Adrenal gland (tissue), 12 donors: ENCODE results near the gene RTN4. TPM values are rescaled to one million over a fixed set of nuclear protein-coding genes. Genes with fewer than 3 reads are reported as not detected.
"Not testable (repeated sequence)": the region's sequence is repeated elsewhere in the genome, so short reads cannot be mapped to it uniquely, and the experiment has no call there.

Experiments
- DNase-seq, 7 donors: peaks; one replicate each; pipeline ENCODE4 v3.0.0-alpha.2; 2019 to 2020
- H3K27ac ChIP-seq, 5 donors: fragments of 200-600 bp; sonication (generic) in 4 of 5; 1 replicate in 3 of 5; 2 replicates in 2 of 5; pipeline versions ENCODE4 v1.5.1 to v1.8.0; 2016 to 2020; ENCODE audit warnings: mild to moderate bottlenecking in 1 of 5
- H3K27me3 ChIP-seq: fragments of 200-600 bp; 2 replicates; pipeline ENCODE4 v1.8.0; 2021
- H3K36me3 ChIP-seq, 2 donors: fragments of 200-600 bp; replicated peaks in 1 of 2; 1 replicate in 1 of 2; 2 replicates in 1 of 2; pipeline versions ENCODE4 v1.5.1 to v1.8.0; 2018 to 2022
- H3K4me1 ChIP-seq, 2 donors: fragments of 200-600 bp; replicated peaks in 1 of 2; 1 replicate in 1 of 2; 2 replicates in 1 of 2; pipeline versions ENCODE4 v1.5.1 to v1.8.0; 2018 to 2021
- H3K4me3 ChIP-seq, 4 donors: fragments of 200-600 bp; sonication (generic) in 3 of 4; one replicate each; pipeline ENCODE4 v1.5.1; 2016 to 2018
- H3K9me3 ChIP-seq, 3 donors: fragments of 200-600 bp; sonication (generic) in 1 of 3; replicated peaks in 1 of 3; 1 replicate in 2 of 3; 2 replicates in 1 of 3; pipeline versions ENCODE4 v1.5.1 to v1.8.0; 2016 to 2021
- POLR2A ChIP-seq, 2 donors: fragments of 450-650 bp; IDR thresholded peaks; one replicate each; pipeline ENCODE4 v1.6.1; 2017; ENCODE audit warnings: antibody characterized with exemption in 2 of 2, mild to moderate bottlenecking in 2 of 2, moderate library complexity in 1 of 2
- WGBS, 4 donors: extraction: QIAGEN DNeasy Blood & Tissue Kit in 2 of 4; methylation state at CpG; one replicate each; pipeline versions ENCODE4 v1.1.5 to v1.1.7; 2013 to 2017; 5-methylcytosine and 5-hydroxymethylcytosine counted together
- intact Hi-C, 2 donors: fragments of 100-400 bp; cut with DNase I; formaldehyde crosslinking; loops; one replicate each; pipeline versions ENCODE4 v1.14.1 to v1.15.0; 2022 to 2023
- polyA plus RNA-seq, 3 donors: library from polyadenylated mRNA; stranded (reverse); fragments of 200-250 nt in 2 of 3; fragments of 350-450 nt in 1 of 3; fragmentation: Illumina TruSeq in 1 of 3; extraction: RNeasy Lipid Tissue Mini Kit (QIAGEN cat#74804) in 1 of 3; gene quantifications; one replicate each; pipeline ENCODE4 v1.2.3, GENCODE V29; 2013 to 2014
- total RNA-seq, 9 donors: library from RNA; depleted of rRNA in 4 of 9; stranded (reverse); fragments of >200 nt in 4 of 9; fragments of 120-200 nt in 1 of 9; fragmentation: NEBNext Ultra II Directional in 1 of 9; extraction: Animal tissue kit (Norgen Biotek cat#: 25700) in 1 of 9; gene quantifications; one replicate each; pipeline versions ENCODE4 v1.1.0 to v1.2.4, GENCODE V29; 2013 to 2023
- TF ChIP-seq, protein P1 (sequence below), 6 experiments: fragments of 450-650 bp in 4 of 6; fragments of 200-600 bp in 2 of 6; sonication (generic) in 1 of 6; IDR thresholded peaks; 1 replicate in 5 of 6; 2 replicates in 1 of 6; pipeline versions ENCODE4 v1.5.1 to v1.8.0; 2016 to 2021; ENCODE audit warnings: antibody characterized with exemption in 6 of 6, mild to moderate bottlenecking in 2 of 6, moderate library complexity in 1 of 6
- donor health status: healthy with polysubstance abuse.
- donor health status: Bipolar disorder and iron deficiency.
- donor health status: DM: yes; HTN: yes; CAD: no.
- donor health status: DM: no; HTN: no; CAD: no.
- donor health status: DM: no; HTN: no; CAD: no.
- donor health status: DM: yes; HTN: yes; CAD: no.

RTN4 gene
- total and polyA plus RNA-seq, 12 donors = 114 to 694 (median 444) TPM

DNA sequence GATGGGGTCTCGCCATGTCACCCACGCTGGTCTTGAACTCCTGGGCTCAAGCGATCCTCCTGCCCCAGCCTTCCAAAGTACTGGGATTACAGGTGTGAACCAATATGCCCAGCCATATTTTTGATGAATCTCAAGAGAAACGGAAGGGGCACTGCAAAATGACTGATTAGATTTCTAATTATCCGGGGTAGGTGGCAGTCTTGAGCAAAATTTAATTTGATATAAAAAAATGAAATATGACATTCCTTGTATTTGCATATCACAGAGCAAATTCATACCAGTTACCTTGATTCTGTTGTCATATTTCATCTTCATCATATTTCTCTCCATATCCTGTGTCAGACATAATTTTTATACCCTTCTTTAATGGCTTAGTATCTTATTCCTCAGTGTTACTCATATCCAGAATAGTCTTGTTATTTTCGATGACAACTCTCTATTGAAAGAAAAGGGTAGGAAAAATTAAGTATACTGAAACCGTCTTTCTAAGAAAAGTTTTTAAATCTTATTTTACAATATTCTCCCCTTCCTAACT is 30.0 kb upstream of the RTN4 start:
- DNase-seq = no peak
- Histone ChIP-seq H3K36me3 (no peaks in the 10 kb centered on the region), H3K4me3 (no peak overlapping the region), H3K27ac (no peak overlapping the region), H3K27me3 (no peaks in the 10 kb centered on the region), H3K4me1 (no peaks in the 10 kb centered on the region), H3K9me3 (no peaks in the 10 kb centered on the region)
- intact Hi-C loops = no loop called here
- 93 to 94% (median 94%) methylated on average over 7 of the region's 7 CpGs for WGBS, 4 donors
- no peak for TF ChIP-seq POLR2A (IDR thresholded peaks at IDR 0.05)
- TF ChIP-seq, protein P1, sequence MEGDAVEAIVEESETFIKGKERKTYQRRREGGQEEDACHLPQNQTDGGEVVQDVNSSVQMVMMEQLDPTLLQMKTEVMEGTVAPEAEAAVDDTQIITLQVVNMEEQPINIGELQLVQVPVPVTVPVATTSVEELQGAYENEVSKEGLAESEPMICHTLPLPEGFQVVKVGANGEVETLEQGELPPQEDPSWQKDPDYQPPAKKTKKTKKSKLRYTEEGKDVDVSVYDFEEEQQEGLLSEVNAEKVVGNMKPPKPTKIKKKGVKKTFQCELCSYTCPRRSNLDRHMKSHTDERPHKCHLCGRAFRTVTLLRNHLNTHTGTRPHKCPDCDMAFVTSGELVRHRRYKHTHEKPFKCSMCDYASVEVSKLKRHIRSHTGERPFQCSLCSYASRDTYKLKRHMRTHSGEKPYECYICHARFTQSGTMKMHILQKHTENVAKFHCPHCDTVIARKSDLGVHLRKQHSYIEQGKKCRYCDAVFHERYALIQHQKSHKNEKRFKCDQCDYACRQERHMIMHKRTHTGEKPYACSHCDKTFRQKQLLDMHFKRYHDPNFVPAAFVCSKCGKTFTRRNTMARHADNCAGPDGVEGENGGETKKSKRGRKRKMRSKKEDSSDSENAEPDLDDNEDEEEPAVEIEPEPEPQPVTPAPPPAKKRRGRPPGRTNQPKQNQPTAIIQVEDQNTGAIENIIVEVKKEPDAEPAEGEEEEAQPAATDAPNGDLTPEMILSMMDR (IDR thresholded peaks at IDR 0.05) = no peak

DNA sequence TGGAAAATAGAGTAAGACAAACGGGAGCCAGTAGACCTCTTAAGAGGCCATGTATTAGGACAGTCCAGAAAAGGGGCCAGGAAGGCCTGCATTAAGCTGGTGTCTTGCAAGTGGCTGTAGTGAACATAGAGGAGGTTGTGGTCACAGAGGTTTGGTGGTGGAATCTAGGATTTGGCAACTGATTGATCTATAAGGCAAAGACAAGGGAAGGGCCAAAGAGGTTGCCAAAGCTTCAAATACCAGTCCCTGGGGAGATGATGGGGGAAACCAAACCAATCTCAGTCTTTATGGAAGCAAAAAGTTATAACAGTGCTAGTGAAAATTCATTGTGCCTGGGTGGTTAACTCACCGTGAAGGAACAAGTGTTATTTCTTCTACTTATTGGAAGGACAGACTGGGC is 28.7 kb upstream of the RTN4 start:
- intact Hi-C loops = no loop called here
- TF ChIP-seq, protein P1 (IDR thresholded peaks at IDR 0.05) = no peak
- no peak for TF ChIP-seq POLR2A (IDR thresholded peaks at IDR 0.05)
- WGBS, 4 donors = 81 to 96% (median 89%) methylated on average over 2 of the region's 2 CpGs

DNA sequence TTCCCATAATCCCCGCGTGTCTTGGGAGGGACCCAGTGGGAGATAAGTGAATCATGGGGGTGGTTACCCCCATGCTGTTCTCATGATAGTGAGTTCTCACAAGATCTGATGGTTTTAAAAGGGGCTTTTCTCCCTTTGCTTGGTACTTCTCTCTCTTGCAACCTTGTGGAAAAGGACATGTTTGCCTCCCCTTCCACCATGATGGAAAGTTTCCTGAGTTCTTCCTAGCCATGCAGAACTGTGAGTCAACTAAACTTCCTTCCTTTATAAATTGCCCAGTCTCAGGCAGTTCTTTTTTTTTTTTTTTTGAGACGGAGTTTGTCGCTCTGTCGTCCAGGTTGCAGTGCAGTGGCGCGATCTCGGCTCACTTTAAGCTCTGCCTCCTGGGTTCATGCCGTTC is 26.5 kb upstream of the RTN4 start:
- H3K4me3 ChIP-seq = no peak overlapping the region
- no peaks in the 10 kb centered on the region for H3K27me3 ChIP-seq
- H3K9me3 ChIP-seq = no peaks in the 10 kb centered on the region
- DNase-seq = no peak
- intact Hi-C loops = no loop called here
- no peaks in the 10 kb centered on the region for H3K36me3 ChIP-seq
- TF ChIP-seq, protein P1 (IDR thresholded peaks at IDR 0.05) = no peak
- no peak for TF ChIP-seq POLR2A (IDR thresholded peaks at IDR 0.05)
- H3K4me1 ChIP-seq = no peaks in the 10 kb centered on the region
- no peak overlapping the region for H3K27ac ChIP-seq
- 88 to 94% (median 90%) methylated on average over 9 of the region's 9 CpGs for WGBS, 4 donors

More for the DNA sequence above, 28.7 kb upstream of the RTN4 start:
- Histone ChIP-seq H3K36me3 (no peaks in the 10 kb centered on the region), H3K4me1 (no peaks in the 10 kb centered on the region), H3K27me3 (no peaks in the 10 kb centered on the region), H3K27ac (no peak overlapping the region), H3K4me3 (no peak overlapping the region), H3K9me3 (no peaks in the 10 kb centered on the region)
- no peak for DNase-seq

DNA sequence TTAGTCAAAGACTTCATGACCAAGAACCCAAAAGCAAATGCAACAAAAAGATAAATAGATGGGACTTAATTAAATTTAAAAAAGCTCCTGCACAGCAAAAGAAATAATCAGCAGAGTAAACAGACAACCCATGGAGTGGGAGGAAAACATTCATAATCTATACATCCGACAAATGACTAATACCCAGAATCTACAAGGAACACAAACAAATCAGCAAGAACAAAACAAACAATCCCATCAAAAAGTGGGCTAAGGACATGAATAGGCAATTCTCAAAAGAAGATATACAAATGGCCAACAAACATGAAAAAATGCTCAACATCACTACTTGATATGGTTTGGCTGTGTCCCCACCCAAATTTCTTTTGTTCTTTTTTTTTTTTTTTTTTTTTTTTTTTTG is 25.8 kb upstream of the RTN4 start:
- DNase-seq, H3K36me3 ChIP-seq, H3K9me3 ChIP-seq, intact Hi-C loops, H3K27ac ChIP-seq, H3K27me3 ChIP-seq, H3K4me3 ChIP-seq, H3K4me1 ChIP-seq: not testable (repeated sequence)
- whole genome bisulfite sequencing, 4 donors = 81 to 95% (median 91%) methylated on average over 1 of the region's 1 CpG
